OCI-LY1 (cell line): Measurements from ENCODE around the gene KIF16B.
"Not testable (repeated sequence)": the region's sequence is repeated elsewhere in the genome, so short reads cannot be mapped to it uniquely, and the experiment has no call there.

ENCODE experiments used
- EZH2 ChIP-seq: fragments of 200-600 bp; sonication (generic), shearing (Covaris generic); IDR thresholded peaks from 2 replicates; pipeline ENCODE4 v1.8.0; 2017; ENCODE audit warnings: borderline replicate concordance, mixed run types, mild to moderate bottlenecking, antibody characterized with exemption, low read length, moderate library complexity, mixed read lengths
- TF ChIP-seq, protein P1 (sequence below): fragments of 200-600 bp; sonication (generic), shearing (Covaris generic); IDR thresholded peaks from 2 replicates; pipeline ENCODE4 v1.5.1; 2017; ENCODE audit warnings: mild to moderate bottlenecking, antibody characterized with exemption, low read length, moderate library complexity, mixed read lengths

- TF ChIP-seq, protein P1, sequence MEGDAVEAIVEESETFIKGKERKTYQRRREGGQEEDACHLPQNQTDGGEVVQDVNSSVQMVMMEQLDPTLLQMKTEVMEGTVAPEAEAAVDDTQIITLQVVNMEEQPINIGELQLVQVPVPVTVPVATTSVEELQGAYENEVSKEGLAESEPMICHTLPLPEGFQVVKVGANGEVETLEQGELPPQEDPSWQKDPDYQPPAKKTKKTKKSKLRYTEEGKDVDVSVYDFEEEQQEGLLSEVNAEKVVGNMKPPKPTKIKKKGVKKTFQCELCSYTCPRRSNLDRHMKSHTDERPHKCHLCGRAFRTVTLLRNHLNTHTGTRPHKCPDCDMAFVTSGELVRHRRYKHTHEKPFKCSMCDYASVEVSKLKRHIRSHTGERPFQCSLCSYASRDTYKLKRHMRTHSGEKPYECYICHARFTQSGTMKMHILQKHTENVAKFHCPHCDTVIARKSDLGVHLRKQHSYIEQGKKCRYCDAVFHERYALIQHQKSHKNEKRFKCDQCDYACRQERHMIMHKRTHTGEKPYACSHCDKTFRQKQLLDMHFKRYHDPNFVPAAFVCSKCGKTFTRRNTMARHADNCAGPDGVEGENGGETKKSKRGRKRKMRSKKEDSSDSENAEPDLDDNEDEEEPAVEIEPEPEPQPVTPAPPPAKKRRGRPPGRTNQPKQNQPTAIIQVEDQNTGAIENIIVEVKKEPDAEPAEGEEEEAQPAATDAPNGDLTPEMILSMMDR: not testable (repeated sequence)
- TF ChIP-seq EZH2: not testable (repeated sequence)
Measured at GRCh38 chr20:16522651-16523050, 50.6 kb downstream of the KIF16B start.
